Activated CD4-positive, alpha-beta T cell treated with anti-CD3 and anti-CD28 coated beads, Interleukin-2, Interleukin-6, amounts not matched to agents 100 ng/mL and 50 ng/mL, durations not matched to agents 16 hours and 8 hours (primary cell): ENCODE data around the gene F7.
"Not testable (repeated sequence)": the region's sequence is repeated elsewhere in the genome, so short reads cannot be mapped to it uniquely, and the experiment has no call there.

Experiments used
- DNase-seq: peaks from one replicate; pipeline ENCODE4 v3.0.0-alpha.2; 2020

F7 gene

DNA sequence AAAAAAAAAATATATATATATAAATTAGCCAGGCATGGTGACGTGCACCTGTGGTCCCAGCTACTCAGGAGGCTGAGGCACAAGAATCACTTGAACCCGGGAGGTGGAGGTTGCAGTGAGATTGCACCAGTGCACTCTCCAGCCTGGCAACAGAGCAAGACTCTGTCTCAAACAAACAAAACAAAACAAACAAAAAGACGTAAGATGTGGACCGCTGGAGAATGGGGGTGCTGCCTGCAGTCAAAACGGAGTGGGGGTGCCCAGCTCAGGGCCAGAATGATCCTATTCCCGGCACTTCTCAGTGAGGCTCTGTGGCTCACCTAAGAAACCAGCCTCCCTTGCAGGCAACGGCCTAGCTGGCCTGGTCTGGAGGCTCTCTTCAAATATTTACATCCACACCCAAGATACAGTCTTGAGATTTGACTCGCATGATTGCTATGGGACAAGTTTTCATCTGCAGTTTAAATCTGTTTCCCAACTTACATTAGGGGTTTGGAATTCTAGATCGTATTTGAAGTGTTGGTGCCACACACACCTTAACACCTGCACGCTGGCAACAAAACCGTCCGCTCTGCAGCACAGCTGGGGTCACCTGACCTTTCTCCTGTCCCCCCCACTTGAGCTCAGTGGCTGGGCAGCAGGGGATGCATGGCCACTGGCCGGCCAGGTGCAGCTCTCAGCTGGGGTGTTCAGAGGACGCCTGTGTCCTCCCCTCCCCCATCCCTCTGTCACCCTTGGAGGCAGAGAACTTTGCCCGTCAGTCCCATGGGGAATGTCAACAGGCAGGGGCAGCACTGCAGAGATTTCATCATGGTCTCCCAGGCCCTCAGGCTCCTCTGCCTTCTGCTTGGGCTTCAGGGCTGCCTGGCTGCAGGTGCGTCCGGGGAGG is at the start of gene F7:
Gene F7, plus strand, starts transcription at position 760 of the 889 bp plus-strand sequence. Its CDS starts 51 bp downstream, at position 811.
- DNase-seq: no peak

GRCh38 chr13:113057084-113057483 is 48.5 kb upstream of the F7 start:
- no peak for DNase-seq

DNA sequence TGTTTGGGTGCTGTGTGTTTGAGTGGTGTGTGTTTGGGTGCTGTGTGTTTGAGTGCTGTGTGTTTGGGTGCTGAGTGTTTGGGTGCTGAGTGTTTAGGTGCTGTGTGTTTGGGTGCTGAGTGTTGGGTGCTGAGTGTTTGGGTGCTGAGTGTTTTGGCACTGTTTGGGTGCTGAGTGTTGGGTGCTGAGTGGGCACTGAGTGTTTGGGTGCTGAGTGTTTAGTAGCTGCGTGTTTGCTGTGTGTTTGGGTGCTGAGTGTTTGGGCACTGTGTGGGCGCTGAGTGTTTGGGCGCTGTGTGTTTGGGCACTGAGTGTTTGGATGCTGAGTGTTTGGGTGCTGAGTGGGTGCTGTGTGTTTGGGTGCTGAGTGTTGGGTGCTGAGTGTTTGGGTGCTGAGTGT is 48.0 kb upstream of the F7 start:
- DNase-seq: not testable (repeated sequence)

DNA sequence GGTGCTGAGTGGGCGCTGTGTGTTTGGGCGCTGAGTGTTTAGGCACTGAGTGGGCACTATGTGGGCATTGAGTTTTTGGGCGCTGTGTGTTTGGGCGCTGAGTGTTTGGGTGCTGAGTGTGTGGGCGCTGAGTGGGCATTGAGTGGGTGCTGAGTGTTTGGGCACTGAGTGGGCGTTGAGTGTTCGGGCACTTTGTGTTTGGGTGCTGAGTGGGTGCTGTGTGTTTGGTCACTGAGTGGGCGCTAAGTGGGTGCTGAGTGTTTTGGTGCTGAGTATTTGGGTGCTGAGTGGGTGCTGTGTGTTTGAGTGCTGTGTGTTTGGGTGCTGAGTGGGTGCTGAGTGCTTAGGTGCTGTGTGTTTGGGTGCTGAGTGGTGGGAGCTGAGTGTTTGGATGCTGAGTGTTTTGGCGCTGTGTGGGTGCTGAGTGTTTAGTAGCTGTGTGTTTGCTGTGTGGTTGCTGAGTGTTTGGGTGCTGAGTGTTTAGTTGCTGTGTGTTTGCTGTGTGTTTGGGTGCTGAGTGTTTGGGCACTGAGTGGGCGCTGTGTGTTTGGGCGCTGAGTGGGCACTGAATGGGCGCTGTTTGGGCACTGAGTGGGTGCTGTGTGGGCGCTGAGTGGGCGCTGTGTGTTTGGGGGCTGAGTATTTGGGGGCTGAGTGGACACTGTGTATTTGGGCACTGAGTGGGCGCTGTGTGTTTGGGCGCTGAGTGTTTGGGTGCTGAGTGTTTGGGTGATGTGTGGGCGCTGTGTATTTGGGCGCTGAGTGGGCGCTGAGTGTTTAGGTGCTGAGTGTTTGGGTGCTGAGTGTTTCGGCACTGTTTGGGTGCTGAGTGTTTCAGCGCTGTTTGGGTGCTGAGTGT is 47.2 kb upstream of the F7 start:
- no peak for DNase-seq

- DNase-seq: no peak
Observed at GRCh38 chr13:113058988-113059850, 46.4 kb upstream of the F7 start.

DNA sequence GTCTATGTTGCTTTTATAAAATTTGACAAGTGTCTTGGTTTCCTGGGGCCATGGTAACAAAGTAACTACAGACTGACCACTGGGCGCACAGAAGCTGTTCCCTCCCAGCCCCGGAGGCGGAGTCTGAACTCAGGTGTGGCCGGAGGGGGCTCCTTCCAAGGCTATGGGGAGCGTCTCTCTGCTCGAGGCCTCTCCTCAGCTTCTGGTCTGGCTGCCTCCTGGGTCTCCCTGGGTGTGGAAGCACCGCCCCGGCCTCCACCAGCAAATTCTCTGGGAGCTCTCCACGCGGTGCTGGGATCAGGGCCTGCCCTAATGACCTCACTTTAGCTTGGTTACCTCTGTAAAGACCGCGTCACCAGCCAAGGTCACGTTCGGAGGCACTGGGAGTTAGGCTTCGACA is 45.7 kb upstream of the F7 start:
- DNase-seq: no peak

- no peak for DNase-seq
Observed at GRCh38 chr13:113060557-113061270, 44.9 kb upstream of the F7 start.

DNA sequence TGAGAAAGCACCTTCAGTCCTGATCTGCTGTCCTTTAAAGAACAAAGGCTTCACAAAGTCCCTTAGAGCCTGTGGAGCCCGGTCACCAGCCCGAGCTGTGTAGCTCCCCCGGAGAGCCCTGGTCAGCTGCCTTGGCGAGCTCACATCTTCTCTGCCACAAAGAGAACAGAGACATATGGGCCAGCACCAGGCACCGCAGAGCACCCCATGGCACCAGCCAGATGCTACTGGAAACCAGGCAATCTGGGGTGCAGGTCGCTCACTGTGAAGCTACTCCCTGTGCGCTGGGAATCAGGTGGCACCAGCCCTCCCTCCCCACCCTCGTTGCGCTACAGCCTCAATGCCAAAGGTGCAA is 44.3 kb upstream of the F7 start:
- no peak for DNase-seq

- no peak for DNase-seq
Observed at GRCh38 chr13:113061796-113062425, 43.7 kb upstream of the F7 start.

DNA sequence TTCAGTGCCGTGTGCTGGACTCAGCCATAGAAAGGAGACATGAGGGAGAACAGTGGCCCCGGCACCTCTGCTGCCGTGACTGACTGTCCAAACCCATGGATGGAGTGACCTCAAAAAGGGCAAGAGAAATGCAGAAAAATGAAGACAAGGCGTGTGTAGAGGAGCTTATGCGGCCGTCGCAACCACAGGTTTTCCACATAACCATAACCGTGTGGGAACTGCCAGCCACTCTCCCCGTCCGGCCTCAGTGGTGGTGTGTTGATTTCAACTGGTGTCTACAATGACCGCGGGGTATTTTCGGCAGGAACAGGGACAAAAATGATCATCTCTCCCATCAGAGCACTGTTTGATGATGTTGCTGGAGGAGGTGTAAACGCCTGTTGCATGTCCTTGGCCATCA is 42.9 kb upstream of the F7 start:
- no peak for DNase-seq

- no peak for DNase-seq
Observed at GRCh38 chr13:113063091-113063491, 42.5 kb upstream of the F7 start.

DNA sequence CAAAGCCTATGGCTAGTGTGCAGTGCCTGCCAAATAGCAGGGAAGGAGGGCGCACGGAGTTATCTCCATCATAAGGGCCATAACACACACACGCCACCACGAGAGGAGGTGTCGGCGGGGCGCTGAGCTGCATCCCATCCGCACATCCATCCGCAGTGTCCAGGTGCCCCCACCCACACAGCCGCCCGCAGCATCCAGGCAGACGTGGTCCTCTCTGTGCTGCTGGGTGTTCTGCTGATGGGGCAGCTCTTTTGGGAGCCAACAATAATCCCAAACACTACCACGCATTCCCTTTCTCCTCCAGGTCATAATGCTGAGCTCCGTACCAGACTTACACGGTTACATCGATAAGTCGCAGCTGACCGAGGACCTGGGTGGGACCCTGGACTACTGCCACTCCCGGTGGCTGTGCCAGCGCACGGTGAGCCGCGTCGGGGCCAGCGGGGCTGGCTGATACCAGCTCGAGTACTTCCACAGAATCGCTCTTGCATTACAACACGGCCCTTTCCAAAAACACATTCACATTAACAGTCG is 41.5 kb upstream of the F7 start:
- DNase-seq: no peak

DNA sequence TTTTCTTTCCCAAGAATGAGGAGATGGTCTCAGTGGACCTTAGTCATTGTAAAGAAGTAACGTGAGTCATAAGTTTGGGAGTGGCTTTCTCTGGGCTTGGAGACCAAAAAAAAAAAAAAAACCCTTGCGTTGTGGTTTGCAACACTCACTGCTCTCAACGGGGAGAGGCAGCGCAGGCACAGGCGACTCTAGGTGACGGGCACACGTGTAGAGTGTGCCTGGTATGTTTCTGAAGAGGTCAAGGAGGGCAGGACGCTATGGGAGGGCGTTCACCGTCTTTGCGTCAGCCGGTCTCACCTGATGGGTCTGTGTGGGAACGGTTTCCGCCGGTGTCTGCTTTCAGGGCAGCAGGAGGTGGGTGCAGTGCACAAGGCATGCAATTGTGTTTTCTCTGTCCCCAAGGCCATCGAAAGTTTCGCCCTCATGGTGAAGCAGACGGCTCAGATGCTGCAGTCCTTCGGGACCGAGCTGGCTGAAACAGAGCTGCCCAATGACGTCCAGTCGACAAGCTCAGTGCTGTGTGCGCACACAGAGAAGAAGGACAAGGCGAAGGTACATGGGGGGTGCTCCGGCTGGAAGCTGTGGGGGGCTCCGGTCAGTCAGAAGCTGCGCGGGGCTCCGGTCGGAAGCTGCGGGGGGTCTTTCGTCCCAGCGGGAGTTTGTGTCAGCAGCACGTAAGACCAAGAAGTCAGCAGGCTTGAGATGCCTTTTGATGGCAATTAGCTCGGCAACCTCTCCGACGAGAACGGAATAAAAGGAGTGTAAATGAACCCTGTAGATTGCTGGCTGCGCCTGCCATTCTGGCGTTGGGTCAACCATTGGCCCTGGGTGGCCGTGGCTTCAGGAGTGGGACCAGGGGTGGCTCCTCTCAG is 40.8 kb upstream of the F7 start:
- no peak for DNase-seq

DNA sequence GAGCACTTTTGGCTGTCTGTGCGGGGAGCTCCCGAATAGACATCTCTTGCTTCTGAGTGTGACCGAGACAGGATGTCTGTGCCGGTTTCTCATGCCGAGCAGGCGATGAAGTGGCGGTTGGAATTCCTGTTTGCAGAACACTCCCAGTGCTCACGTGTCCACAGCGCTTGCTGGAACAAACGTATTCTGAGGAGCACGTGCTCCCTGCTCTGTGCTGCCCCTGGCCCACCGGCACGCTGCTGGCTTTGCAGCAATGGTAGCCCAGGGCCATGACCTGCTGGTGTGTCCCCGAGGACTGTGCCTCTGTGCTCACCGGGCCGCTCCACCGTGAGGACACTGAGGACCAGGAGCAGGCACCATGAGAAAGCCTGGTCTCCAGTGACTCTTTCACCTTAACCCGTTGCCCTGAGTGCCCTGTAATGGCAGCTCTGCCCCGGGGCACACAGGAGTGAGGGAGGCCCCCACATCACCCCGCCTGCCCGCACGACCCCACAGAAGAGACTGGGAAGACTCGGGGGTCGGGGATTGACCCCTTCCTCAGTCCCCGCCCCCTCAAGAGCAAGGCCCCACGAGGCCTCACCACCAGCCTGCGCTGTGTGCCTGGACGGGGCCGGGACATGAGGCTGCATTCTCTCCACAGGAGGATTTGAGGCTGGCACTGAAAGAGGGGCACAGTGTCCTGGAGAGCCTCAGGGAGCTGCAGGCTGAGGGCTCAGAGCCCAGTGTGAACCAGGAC is 40.0 kb upstream of the F7 start:
- no peak for DNase-seq

GRCh38 chr13:113066142-113066455 is 39.5 kb upstream of the F7 start:
- no peak for DNase-seq

DNA sequence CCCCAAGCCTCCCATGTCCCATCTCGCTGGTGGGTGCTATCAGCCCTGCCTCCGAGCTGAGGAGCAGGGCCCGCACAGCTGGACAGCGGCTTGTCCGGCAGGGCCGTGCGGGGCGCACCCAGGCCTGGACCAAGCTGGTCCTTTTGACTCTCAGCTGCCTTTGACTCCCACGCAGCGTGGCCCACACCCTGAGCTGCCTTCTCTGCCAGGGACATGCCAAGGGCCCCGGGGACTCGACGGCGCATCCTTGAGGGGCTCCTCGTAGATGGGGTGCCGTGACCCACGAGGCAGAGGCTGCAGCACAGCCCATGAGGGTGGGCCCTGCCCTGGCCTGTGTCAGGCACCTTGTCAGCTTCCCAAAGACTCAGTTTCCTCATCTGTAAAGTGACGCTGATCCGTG is 38.8 kb upstream of the F7 start:
- DNase-seq: no peak

- no peak for DNase-seq
Observed at GRCh38 chr13:113069861-113070805, 35.5 kb upstream of the F7 start.

- DNase-seq: no peak
Observed at GRCh38 chr13:113070855-113071254, 34.7 kb upstream of the F7 start.

DNA sequence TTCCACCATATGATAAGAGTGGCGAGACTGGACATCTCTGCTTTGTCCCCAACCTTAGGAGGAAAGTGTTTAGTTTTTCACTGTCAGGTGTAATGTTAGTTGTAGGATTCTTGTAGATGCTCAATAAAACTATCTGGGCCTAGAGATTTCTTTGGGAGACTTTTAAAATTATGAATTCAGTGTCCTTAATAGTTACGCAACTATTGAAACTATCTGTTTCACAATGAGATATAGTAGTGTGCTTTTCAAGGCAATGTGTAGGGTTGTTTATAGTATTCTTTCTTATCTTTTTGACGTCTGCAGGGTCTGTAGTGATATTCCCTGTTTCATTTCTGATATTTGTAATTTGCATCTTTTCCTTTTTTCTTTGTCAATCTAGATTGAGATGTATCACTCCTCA is 33.2 kb upstream of the F7 start:
- no peak for DNase-seq
